ENCODE data around the gene VWA2. TPM values are rescaled to one million over a fixed set of nuclear protein-coding genes. Genes with fewer than 3 reads are reported as not detected.
A peak's percentile ranks its signal among the peaks of the same experiment; 100 is the strongest.

Gene VWA2
- total and polyA plus RNA-seq, 12 donors: 0.01 to 0.09 TPM; not detected in 10

GRCh38 chr10:114259824-114260223 lies 20.8 kb downstream of the VWA2 start:
- no peak for TF ChIP-seq CTCF (IDR thresholded peaks at IDR 0.05)
- Histone ChIP-seq H3K36me3 (no peaks in the 10 kb centered on the region), H3K27me3 (no peaks in the 10 kb centered on the region), H3K4me3 (no peak overlapping the region), H3K4me1 (peaks cover 0 to 30% (median 18%) of the 10 kb centered on the region in 9 donors), H3K9me3 (no peaks in the 10 kb centered on the region), H3K27ac (peak overlapping the region in 2 of 10 donors; percentile 31 to 41)
- ATAC-seq (peak; percentile 42 to 91 (median 66)), DNase-seq (peak; percentile 42 to 52)
- intact Hi-C loops (cut with DNase I): loop anchor here in 2 of 10 donors (5.0 to 10.0 kb wide), 2 partner anchors 78 to 85 kb away; partner anchors contain the start of genes CCDC186 (in 1 of the 2) and TDRD1 (in 1 of the 2)
- 70 to 74% methylated on average over 10 of the region's 10 CpGs for WGBS, 2 donors

GRCh38 chr10:114260366-114260765 lies 21.3 kb downstream of the VWA2 start:
- Histone ChIP-seq H3K4me3 (no peak overlapping the region), H3K4me1 (peaks cover 0 to 35% (median 23%) of the 10 kb centered on the region in 9 donors), H3K27ac (peak overlapping the region in 5 of 10 donors; percentile 23 to 46 (median 34)), H3K9me3 (no peaks in the 10 kb centered on the region), H3K36me3 (no peaks in the 10 kb centered on the region), H3K27me3 (no peaks in the 10 kb centered on the region)
- TF ChIP-seq CTCF (IDR thresholded peaks at IDR 0.05): no peak
- ATAC-seq (peak in 1 of 8 donors; percentile 7), DNase-seq (no peak)
- WGBS, 2 donors: 93% methylated on average over 5 of the region's 5 CpGs
- intact Hi-C loops (cut with DNase I): loop anchor here in 2 of 10 donors (5.0 to 10.0 kb wide), 2 partner anchors 78 to 86 kb away; partner anchors contain the start of genes CCDC186 (in 1 of the 2) and TDRD1 (in 1 of the 2)

GRCh38 chr10:114261076-114261475 lies 22.0 kb downstream of the VWA2 start:
- H3K36me3 ChIP-seq: no peaks in the 10 kb centered on the region
- peaks cover 0 to 41% (median 25%) of the 10 kb centered on the region in 9 donors for H3K4me1 ChIP-seq
- H3K4me3 ChIP-seq: no peak overlapping the region
- H3K9me3 ChIP-seq: no peaks in the 10 kb centered on the region
- TF ChIP-seq CTCF (IDR thresholded peaks at IDR 0.05): no peak
- intact Hi-C loops (cut with DNase I): loop anchor here in 2 of 10 donors (5.0 to 10.0 kb wide), 2 partner anchors 79 to 86 kb away; partner anchors contain the start of genes CCDC186 (in 1 of the 2) and TDRD1 (in 1 of the 2)
- H3K27me3 ChIP-seq: no peaks in the 10 kb centered on the region
- DNase-seq (no peak), ATAC-seq (no peak)
- H3K27ac ChIP-seq: peak overlapping the region in 1 of 10 donors; percentile 46
- 52 to 68% methylated on average over 2 of the region's 2 CpGs for WGBS, 2 donors

- DNase-seq (no peak), ATAC-seq (no peak)
- Histone ChIP-seq H3K4me1 (peaks cover 0 to 47% (median 33%) of the 10 kb centered on the region in 9 donors), H3K4me3 (no peak overlapping the region), H3K36me3 (no peaks in the 10 kb centered on the region), H3K27me3 (no peaks in the 10 kb centered on the region), H3K27ac (no peak overlapping the region), H3K9me3 (no peaks in the 10 kb centered on the region)
- WGBS, 2 donors: 80 to 83% methylated on average over 4 of the region's 4 CpGs
- intact Hi-C loops (cut with DNase I): loop anchor here in 2 of 10 donors (5.0 to 10.0 kb wide), 2 partner anchors 80 to 88 kb away; partner anchors contain the start of genes CCDC186 (in 1 of the 2) and TDRD1 (in 1 of the 2)
- TF ChIP-seq CTCF (IDR thresholded peaks at IDR 0.05): no peak
Measured at GRCh38 chr10:114262496-114262895, 23.4 kb downstream of the VWA2 start.
